OCI-LY1 (cell line): Measurements from ENCODE around the gene XKRX.

ENCODE experiments used
- H2AFZ ChIP-seq: fragments of 200-600 bp; sonication (generic), shearing (Covaris generic); 2 replicates; pipeline ENCODE4 v1.6.0; 2014; ENCODE audit warnings: antibody characterized with exemption, mild to moderate bottlenecking, low read length
- H3F3A ChIP-seq: fragments of 200-600 bp; sonication (generic), shearing (Covaris generic); 2 replicates; pipeline ENCODE4 v1.6.0; 2014; ENCODE audit warnings: mild to moderate bottlenecking, antibody characterized with exemption, low read length, moderate library complexity; ENCODE audit not compliant: insufficient read depth
- H3K27ac ChIP-seq: fragments of 200-600 bp; sonication (generic); 2 replicates; pipeline ENCODE4 v1.5.1; 2014; ENCODE audit warnings: low read length, mixed run types, mild to moderate bottlenecking, low read depth; ENCODE audit not compliant: poor library complexity, severe bottlenecking
- H3K27me3 ChIP-seq: fragments of 200-600 bp; sonication (generic); 2 replicates; pipeline ENCODE4 v1.6.0; 2014; ENCODE audit warnings: antibody characterized with exemption, mild to moderate bottlenecking, low read length, moderate library complexity; ENCODE audit not compliant: insufficient read depth
- H3K36me3 ChIP-seq: fragments of 200-600 bp; sonication (generic); 2 replicates; pipeline ENCODE4 v1.6.1; 2014; ENCODE audit warnings: mild to moderate bottlenecking, antibody characterized with exemption, low read length, moderate library complexity, mixed read lengths; ENCODE audit not compliant: insufficient read depth
- H3K4me1 ChIP-seq: fragments of 200-600 bp; sonication (generic); 2 replicates; pipeline ENCODE4 v1.5.1; 2014; ENCODE audit warnings: mild to moderate bottlenecking, low read length, moderate library complexity; ENCODE audit not compliant: insufficient read depth, severe bottlenecking
- H3K4me2 ChIP-seq: fragments of 200-600 bp; sonication (generic), shearing (Covaris generic); 2 replicates; pipeline ENCODE4 v1.6.1; 2014; ENCODE audit warnings: low read length
- H3K4me3 ChIP-seq: fragments of 200-600 bp; sonication (generic); 2 replicates; pipeline ENCODE4 v1.5.1; 2014; ENCODE audit warnings: low read length, low read depth, mild to moderate bottlenecking, mixed read lengths; ENCODE audit not compliant: poor library complexity, severe bottlenecking
- H3K79me2 ChIP-seq: fragments of 200-600 bp; shearing (Covaris generic); 2 replicates; pipeline ENCODE4 v1.6.1; 2016; ENCODE audit warnings: mixed run types, low read length, mixed read lengths; ENCODE audit not compliant: insufficient read depth
- H3K9ac ChIP-seq: fragments of 200-600 bp; sonication (generic), shearing (Covaris generic); 2 replicates; pipeline ENCODE4 v1.6.1; 2014; ENCODE audit warnings: mild to moderate bottlenecking, low read length, mixed read lengths
- H3K9me2 ChIP-seq: fragments of 200-600 bp; sonication (generic), shearing (Covaris generic); 2 replicates; pipeline ENCODE4 v1.6.1; 2014; ENCODE audit warnings: low read depth, mild to moderate bottlenecking, low read length, mixed read lengths
- H3K9me3 ChIP-seq: fragments of 200-600 bp; shearing (Covaris generic); 2 replicates; pipeline ENCODE4 v1.6.1; 2014; ENCODE audit warnings: low read length, mixed read lengths
- H4K20me1 ChIP-seq: fragments of 200-600 bp; sonication (generic), shearing (Covaris generic); 2 replicates; pipeline ENCODE4 v1.6.0; 2016; ENCODE audit warnings: mild to moderate bottlenecking, low read length; ENCODE audit not compliant: insufficient read depth
- EZH2 ChIP-seq: fragments of 200-600 bp; sonication (generic), shearing (Covaris generic); IDR thresholded peaks from 2 replicates; pipeline ENCODE4 v1.8.0; 2017; ENCODE audit warnings: borderline replicate concordance, mixed run types, mild to moderate bottlenecking, antibody characterized with exemption, low read length, moderate library complexity, mixed read lengths
- TF ChIP-seq, protein P1 (sequence below): fragments of 200-600 bp; sonication (generic), shearing (Covaris generic); IDR thresholded peaks from 2 replicates; pipeline ENCODE4 v1.5.1; 2017; ENCODE audit warnings: mild to moderate bottlenecking, antibody characterized with exemption, low read length, moderate library complexity, mixed read lengths

Gene XKRX

DNA sequence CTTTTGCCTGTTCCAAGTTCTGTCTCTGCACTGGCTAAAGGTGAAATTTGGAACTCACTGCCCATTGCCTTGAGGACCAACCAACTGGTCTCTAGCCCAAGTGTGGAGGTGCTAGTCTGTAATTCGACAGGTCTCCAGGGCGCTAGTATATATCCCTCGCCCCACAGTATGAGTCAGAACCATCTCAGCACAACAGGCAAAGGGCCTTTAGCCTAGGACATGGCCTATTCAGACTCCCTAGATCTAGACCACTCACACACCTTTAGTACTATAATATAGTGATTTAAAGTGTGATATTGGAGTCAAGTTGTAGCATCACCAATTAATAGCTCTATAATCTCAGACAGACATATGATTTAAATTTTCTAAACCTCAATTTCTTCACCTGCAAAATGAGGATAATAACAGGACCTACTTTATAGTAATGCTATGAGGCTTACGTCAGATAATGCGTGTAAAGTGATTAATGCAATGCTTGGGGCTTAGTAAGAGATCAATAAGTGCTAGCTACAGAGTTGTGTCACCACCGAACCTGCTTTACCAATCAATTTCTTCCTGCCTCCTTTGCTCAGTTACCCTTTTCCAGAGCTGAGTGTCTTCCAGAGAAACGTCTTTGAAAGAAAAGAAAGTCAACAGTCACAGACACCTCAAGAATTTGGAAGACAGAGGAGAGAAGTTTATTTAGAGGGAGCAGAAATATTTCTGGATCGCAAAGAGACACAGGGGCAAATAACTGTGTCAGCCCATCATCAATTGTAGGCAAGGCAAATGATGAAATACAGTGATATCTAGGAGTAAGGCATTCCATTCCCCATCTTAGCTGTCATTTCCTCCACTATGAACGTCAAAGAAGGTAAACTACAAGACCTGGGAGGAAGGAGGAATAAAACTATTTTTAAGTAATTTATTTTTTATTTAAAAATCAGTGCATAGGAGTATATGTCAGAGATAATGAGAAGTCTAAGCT is 56.8 kb downstream of the XKRX start:
- Histone ChIP-seq H3K27ac (no peak overlapping the region), H3K9me2 (no peaks in the 10 kb centered on the region), H3F3A (no peaks in the 10 kb centered on the region), H3K27me3 (no peaks in the 10 kb centered on the region), H4K20me1 (no peaks in the 10 kb centered on the region), H3K4me2 (no peak overlapping the region), H2AFZ (no peak overlapping the region), H3K9me3 (no peaks in the 10 kb centered on the region), H3K79me2 (no peaks in the 10 kb centered on the region), H3K4me1 (no peaks in the 10 kb centered on the region), H3K36me3 (no peaks in the 10 kb centered on the region), H3K4me3 (no peak overlapping the region), H3K9ac (no peak overlapping the region)
- TF ChIP-seq, protein P1, sequence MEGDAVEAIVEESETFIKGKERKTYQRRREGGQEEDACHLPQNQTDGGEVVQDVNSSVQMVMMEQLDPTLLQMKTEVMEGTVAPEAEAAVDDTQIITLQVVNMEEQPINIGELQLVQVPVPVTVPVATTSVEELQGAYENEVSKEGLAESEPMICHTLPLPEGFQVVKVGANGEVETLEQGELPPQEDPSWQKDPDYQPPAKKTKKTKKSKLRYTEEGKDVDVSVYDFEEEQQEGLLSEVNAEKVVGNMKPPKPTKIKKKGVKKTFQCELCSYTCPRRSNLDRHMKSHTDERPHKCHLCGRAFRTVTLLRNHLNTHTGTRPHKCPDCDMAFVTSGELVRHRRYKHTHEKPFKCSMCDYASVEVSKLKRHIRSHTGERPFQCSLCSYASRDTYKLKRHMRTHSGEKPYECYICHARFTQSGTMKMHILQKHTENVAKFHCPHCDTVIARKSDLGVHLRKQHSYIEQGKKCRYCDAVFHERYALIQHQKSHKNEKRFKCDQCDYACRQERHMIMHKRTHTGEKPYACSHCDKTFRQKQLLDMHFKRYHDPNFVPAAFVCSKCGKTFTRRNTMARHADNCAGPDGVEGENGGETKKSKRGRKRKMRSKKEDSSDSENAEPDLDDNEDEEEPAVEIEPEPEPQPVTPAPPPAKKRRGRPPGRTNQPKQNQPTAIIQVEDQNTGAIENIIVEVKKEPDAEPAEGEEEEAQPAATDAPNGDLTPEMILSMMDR, result no peak
- TF ChIP-seq EZH2, result no peak

DNA sequence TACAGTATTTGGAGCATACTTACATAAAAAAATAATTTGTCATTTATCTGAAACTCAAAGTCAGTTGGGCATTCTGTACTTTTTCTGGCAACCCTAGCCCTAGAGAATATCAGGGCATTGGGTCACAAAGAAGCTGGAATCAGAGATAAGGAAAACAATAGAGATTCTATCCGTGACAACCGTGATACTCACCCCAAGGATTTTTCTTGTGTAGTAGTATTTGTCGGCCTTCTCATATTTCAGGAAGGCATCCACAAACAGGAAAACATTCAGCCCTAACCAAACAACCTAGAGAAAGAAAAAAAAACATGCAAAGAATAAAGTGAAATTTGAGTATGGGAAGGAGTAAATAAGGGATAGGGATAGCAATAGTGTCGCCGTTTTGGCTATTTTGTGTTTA is 58.2 kb downstream of the XKRX start:
- no peak overlapping the region for H3K9ac ChIP-seq
- no peaks in the 10 kb centered on the region for H3K9me2 ChIP-seq
- no peaks in the 10 kb centered on the region for H3K36me3 ChIP-seq
- no peak overlapping the region for H3K4me3 ChIP-seq
- no peaks in the 10 kb centered on the region for H3K9me3 ChIP-seq
- H3K27ac ChIP-seq, result no peak overlapping the region
- no peaks in the 10 kb centered on the region for H3K4me1 ChIP-seq
- H4K20me1 ChIP-seq, result no peaks in the 10 kb centered on the region
- no peak overlapping the region for H2AFZ ChIP-seq
- H3F3A ChIP-seq, result no peaks in the 10 kb centered on the region
- no peaks in the 10 kb centered on the region for H3K27me3 ChIP-seq
- H3K79me2 ChIP-seq, result no peaks in the 10 kb centered on the region
- TF ChIP-seq EZH2, result no peak
- TF ChIP-seq, protein P1, result no peak
- H3K4me2 ChIP-seq, result no peak overlapping the region

DNA sequence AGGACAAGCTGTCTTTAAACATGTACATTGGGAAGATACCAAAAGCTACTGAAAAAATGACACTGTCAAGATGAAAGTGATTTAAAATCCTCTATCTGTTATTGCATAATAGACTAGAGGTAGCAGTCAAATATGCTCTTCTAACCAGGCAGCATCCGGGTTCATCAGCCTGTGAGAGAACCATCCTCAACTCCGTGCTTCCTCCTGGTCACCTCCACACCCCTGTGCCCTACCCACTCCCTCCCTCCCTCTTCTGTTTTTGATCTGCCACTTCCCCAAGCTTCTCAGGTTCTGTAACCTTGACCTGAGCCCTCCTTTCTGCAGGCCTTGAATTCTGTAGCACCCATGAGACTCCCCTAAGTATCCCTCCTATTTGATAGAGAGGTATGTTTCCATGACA is 60.4 kb downstream of the XKRX start:
- H3K27me3 ChIP-seq, result no peaks in the 10 kb centered on the region
- no peaks in the 10 kb centered on the region for H3K9me3 ChIP-seq
- no peak overlapping the region for H3K4me3 ChIP-seq
- no peaks in the 10 kb centered on the region for H3K79me2 ChIP-seq
- H3K9ac ChIP-seq, result no peak overlapping the region
- H3K4me1 ChIP-seq, result no peaks in the 10 kb centered on the region
- no peak overlapping the region for H3K27ac ChIP-seq
- no peak for TF ChIP-seq EZH2
- TF ChIP-seq, protein P1, result no peak
- no peak overlapping the region for H3K4me2 ChIP-seq
- H3K36me3 ChIP-seq, result no peaks in the 10 kb centered on the region
- H4K20me1 ChIP-seq, result no peaks in the 10 kb centered on the region
- H3F3A ChIP-seq, result no peaks in the 10 kb centered on the region
- H2AFZ ChIP-seq, result no peak overlapping the region
- no peaks in the 10 kb centered on the region for H3K9me2 ChIP-seq
